Measurements from ENCODE around the gene CCDC54.
"Not testable (repeated sequence)": the region's sequence is repeated elsewhere in the genome, so short reads cannot be mapped to it uniquely, and the experiment has no call there.

The CCDC54 gene

DNA sequence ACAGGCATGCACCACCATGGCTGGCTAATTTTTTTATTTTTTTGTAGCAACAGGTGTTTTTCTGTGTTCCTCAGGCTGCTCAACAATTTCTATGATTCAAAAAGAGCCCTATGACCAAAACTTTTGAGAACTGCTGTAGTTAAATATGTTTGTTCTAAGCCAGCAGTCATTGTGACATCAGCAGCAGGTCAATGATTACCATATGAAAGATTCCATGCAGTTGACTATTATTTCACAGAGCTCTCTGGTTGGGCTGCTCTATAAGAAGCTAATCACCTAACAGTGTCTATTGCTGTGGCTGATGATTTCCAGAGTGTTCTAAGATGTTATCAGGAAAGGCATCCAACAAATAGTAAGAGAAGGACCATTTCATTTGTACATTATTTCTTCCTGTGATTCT is at the start of gene CCDC54:
Gene CCDC54, plus strand, starts transcription at position 289 of the 400 bp plus-strand sequence. CDS start 149 bp downstream, outside the sequence.
- no peak within 1 kb of the TSS for H3K4me3 ChIP-seq (ENCODE audit: low read length)
- TF ChIP-seq ZNF274 (IDR thresholded peaks at IDR 0.05; ENCODE audit: low read depth, low read length) = no peak

DNA sequence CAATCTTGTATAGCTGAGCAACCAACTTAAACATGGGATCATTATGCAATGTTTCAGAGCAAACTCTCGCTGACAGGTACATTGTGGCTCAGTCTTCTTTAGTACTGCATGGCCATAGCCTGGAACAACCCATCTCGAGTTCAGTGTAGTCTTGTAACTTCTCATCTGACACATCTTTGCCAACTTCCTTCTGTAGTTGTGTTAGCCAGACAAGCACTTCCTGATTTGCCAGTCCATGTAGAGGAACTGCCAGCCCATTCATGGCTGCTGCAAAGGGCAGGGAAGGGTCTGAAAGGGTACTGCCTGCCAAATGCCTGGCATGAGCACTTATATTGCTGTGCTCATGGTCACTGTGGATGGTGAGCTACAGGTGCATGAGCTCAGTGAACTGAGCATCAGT is 49.2 kb upstream of the CCDC54 start:
- no peak for TF ChIP-seq ZNF274 (IDR thresholded peaks at IDR 0.05; ENCODE audit: low read depth, low read length)
- no peak overlapping the region for H3K4me3 ChIP-seq (ENCODE audit: low read length)

DNA sequence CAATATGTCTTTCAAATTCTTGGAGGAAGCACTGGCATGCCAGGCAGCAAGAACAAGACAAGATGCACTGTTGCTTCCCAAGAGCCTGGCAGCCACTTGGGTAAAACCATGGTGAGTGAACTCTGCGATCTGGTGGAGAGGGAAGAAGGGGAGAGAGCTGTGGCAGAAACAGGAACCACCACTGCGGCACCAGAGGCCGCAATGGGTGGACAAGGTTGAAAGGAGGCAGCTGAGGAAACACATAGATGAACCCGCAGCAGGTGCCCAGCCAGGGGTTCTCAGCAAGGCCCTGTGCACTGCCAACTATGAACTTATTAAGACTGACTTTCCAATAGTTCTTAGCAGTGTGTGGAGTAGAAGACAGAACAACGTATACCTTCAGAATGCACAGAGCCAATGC is 48.2 kb upstream of the CCDC54 start:
- H3K4me3 ChIP-seq (ENCODE audit: low read length) = no peak overlapping the region
- no peak for TF ChIP-seq ZNF274 (IDR thresholded peaks at IDR 0.05; ENCODE audit: low read depth, low read length)

DNA sequence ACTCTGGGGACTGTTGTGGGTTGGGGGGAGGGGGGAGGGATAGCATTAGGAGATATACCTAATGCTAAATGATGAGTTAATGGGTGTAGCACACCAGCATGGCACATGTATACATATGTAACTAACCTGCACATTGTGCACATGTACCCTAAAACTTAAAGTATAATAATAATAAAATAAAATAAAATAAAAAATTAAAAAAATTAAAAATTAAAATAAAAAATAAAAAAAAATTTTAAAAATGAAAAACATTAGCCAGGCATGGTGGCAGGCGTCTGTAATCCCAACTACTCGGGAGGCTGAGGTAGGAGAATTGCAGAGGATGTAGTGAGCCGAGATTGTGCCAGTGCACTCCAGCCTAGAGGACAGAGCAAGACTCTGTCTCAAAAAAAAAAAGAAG is 37.5 kb upstream of the CCDC54 start:
- not testable (repeated sequence) for H3K4me3 ChIP-seq (ENCODE audit: low read length)

DNA sequence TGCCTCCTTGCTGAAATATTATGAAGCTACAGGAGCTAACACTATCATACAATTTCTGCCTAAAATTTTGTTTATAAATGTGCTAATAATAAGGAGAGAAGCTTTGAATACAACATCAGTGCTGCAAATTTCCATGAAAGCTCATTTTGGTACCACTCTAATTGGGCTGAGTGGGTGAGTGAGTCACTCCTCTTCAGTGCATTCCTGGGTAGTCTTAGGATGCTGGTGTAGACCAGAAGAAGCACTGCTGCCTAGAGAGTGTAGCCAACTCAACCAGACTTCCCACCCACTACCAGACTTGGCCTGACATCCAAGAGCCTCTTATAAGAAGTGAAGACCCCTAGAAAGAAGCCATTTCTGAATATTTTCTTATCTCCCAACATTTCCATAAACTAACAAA is 32.5 kb upstream of the CCDC54 start:
- H3K4me3 ChIP-seq (ENCODE audit: low read length) = no peak overlapping the region
- TF ChIP-seq ZNF274 (IDR thresholded peaks at IDR 0.05; ENCODE audit: low read depth, low read length) = no peak

DNA sequence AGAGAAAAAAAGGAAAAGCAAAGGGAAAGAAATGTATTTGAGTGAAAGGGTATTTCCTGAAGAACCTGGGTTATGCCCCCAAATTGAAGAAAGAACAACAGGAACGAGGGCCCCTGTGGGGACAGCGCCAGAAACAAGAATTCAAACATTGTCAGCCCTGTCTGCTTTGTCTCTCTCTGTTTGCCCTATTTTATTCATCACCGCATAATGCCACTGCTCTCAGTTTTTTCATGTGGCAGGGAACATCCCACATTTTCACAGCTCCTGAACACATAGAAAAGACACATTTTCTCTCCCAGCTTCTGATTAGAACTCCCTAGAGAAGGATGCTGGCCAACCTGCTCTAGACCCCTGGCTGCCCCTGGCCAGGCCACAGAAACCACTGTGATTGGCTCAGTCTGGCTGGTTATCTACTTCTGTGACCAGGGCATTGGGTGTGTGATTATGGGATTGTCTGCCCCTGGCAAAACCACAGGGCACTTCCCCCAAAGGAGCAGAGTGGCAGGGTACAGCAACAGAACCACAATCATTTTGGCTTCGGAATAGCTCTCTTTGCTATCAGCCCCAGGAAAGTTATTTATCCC is 31.3 kb upstream of the CCDC54 start:
- TF ChIP-seq ZNF274 (IDR thresholded peaks at IDR 0.05; ENCODE audit: low read depth, low read length) = no peak
- H3K4me3 ChIP-seq (ENCODE audit: low read length) = no peak overlapping the region

DNA sequence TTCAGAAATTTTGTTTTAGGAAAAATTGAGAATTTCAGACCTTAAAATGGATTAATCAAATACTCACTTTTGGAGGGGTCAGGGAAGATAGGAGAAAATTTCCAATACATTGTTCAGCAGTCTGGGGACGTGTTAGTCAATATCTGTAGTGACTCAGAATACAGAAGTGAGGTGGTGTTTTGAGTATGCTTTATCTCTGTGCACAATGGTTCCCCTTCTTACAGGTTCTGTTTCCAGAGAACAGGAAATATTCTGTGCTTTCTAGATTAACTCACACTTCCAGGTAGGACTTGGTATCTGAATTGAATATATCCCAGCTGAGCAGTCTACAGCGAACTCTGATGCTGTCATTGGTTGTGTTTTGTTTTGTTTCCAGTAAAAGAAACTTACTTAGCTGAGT is 30.7 kb upstream of the CCDC54 start:
- no peak for TF ChIP-seq ZNF274 (IDR thresholded peaks at IDR 0.05; ENCODE audit: low read depth, low read length)
- H3K4me3 ChIP-seq (ENCODE audit: low read length) = no peak overlapping the region

DNA sequence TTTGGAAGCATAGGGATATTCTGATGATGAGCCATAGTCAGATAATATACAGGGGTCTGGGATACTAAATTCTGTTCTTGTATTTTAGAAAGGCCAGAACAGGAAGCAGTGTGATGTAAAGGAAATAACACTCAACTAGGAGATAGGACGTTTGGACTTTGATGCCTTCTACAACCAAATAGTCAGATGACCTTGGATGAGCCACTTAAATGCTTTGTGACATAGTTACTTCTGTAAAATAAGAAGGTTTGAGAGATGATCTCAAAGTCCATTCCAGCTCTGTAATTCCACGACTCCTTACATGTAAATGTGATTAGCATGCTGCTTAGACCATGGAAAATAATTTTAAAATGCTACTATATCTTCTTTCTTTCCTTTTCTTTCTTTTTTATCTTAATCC is 29.5 kb upstream of the CCDC54 start:
- TF ChIP-seq ZNF274 (IDR thresholded peaks at IDR 0.05; ENCODE audit: low read depth, low read length) = no peak

DNA sequence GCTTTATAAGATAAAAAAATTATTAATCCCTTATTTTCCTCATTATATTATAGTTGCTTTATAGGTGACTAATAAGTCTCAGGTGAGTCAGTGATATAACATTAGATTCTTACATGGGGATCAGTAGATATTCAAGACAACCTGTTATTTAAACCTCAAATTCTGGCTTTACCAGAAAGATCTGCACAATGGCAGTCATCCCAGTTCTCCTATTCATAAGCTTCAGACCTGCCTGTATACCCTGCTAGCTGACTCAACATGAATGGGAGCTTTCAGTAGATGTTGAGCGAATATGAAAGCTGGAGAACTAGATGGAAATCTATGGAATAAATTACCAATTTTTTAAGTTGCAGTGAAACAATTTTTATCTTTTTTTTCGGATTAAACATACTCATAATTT is 20.5 kb upstream of the CCDC54 start:
- TF ChIP-seq ZNF274 (IDR thresholded peaks at IDR 0.05; ENCODE audit: low read depth, low read length) = no peak
- H3K4me3 ChIP-seq (ENCODE audit: low read length) = no peak overlapping the region

More for the DNA sequence above, 29.5 kb upstream of the CCDC54 start:
- H3K4me3 ChIP-seq (ENCODE audit: low read length) = no peak overlapping the region

DNA sequence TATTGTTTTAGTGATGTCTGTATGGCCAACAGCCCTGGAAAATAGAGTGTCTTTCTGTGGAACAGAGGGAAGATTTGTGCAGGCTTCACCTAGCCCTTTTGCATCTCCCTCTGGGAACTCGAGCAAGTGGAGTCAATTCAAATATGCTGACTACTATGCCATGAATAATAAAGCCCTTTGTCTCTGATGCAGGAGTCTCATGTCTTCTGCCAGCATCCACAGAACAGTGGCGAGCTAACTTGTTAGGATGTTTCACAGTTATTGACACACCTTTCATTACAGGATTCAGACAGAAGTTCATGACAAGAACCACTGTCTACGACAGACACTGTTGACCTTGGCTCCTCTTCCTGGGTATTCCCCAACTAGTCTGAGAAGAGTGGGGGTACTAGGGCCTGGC is 15.6 kb upstream of the CCDC54 start:
- no peak for TF ChIP-seq ZNF274 (IDR thresholded peaks at IDR 0.05; ENCODE audit: low read depth, low read length)
- H3K4me3 ChIP-seq (ENCODE audit: low read length) = no peak overlapping the region

DNA sequence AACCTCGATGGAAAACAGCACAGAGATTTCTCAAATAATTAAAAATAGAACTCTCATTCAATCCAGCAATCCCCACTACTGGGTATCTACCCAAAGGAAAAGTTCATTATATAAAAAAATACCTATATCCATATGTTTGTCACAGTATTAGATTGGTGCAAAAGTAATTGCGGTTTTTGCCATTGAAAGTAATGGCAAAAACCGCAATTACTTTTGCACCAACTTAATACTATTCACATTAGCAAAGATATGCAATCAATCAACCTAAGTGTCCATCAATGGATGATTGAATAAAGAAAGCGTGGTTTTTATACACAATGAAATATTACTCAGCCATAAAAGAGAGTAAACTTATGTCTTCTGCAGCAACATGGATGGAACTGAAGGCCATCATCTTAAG is 12.2 kb upstream of the CCDC54 start:
- no peak overlapping the region for H3K4me3 ChIP-seq (ENCODE audit: low read length)
- TF ChIP-seq ZNF274 (IDR thresholded peaks at IDR 0.05; ENCODE audit: low read depth, low read length) = no peak

DNA sequence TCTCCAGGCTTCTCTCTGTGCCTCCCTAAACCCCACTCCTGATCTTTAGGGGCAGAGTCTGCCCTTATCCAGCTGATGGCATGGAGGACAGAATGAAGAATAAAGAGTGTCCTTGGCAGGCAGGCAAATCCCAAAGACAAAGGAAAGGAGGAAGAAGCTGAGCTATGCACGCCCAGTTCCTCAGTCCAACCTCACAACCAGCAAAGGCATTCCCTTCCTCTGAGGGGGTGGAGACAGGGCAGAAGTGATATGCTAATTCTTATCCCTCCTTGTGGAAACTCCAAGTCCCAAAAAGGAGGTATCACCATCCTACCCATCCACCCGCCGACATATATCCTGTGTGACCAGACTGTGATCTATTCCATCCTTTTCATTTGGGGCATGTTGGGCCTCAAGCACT is 10.5 kb upstream of the CCDC54 start:
- TF ChIP-seq ZNF274 (IDR thresholded peaks at IDR 0.05; ENCODE audit: low read depth, low read length) = no peak
- H3K4me3 ChIP-seq (ENCODE audit: low read length) = no peak overlapping the region

DNA sequence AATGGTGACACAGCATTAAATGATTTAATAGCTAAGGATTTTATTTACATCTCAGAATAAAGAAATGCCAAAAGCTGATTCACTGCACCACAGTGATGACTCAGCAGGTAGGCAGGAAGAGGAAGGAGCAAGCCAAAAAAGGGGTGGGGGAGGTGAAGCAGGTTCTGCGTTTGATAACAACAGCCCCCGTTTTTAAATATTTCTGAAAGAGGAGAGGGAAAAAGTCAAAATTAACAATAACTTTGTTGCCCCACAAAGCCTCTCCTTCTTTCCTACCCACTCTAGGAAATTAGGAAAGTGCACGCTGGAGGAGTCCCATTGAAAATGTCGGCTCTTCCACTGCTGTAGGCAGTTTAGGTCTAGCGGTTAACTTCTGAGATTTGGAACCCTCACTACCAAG is 9.9 kb upstream of the CCDC54 start:
- no peak overlapping the region for H3K4me3 ChIP-seq (ENCODE audit: low read length)
- no peak for TF ChIP-seq ZNF274 (IDR thresholded peaks at IDR 0.05; ENCODE audit: low read depth, low read length)

DNA sequence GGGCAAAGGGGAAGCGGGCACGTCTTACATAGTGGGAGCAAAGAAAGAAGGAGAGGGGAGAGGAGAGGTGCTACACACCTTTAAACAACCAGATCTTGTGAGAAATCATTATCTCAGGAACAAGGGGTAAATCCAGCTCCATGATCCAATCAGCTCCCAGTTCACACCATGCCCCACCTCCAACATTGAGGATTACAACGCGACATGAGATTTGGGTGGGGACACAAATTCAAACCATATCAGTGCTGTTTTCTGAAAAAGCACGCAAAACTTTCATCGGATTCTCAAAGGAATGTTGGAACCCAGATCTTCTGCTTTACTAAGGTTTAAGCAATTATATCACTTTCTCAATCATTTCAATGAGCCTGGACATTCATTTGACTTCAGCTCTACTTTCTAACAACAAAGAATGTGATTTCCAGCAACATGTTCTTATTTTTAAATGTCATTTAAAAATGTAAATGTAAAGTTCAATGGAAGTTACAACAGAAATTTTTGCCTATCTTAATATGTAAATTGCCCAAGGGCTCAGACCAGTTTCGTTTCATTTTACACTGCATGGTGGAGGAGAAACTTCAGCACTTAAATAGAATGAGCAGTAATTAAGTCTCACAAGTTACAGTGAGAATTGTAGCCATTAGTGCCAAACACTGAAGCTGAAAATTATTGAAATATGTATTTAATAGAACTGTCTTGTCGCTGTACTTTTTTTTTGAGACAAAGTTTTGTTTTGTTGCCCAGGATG is 8.4 kb upstream of the CCDC54 start:
- H3K4me3 ChIP-seq (ENCODE audit: low read length) = no peak overlapping the region
- TF ChIP-seq ZNF274 (IDR thresholded peaks at IDR 0.05; ENCODE audit: low read depth, low read length) = no peak

DNA sequence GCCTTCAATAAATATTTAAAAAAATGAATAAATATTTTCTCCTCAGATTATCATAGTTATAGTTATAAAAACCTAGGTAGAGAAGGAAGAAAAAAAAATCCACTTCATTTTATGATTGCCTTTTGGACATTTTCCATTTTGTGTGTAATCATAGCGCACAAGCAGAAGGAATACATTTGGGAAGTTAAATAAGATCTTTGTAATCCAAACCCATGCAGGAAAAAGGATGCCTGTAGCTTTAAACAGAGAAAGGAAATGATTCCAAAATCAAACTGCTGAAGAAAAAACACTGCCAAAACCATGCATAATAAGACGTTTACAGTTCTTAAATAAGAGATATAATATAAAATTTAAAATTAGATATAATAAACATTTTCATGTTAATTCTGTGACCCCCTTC is 7.4 kb upstream of the CCDC54 start:
- no peak for TF ChIP-seq ZNF274 (IDR thresholded peaks at IDR 0.05; ENCODE audit: low read depth, low read length)
- no peak overlapping the region for H3K4me3 ChIP-seq (ENCODE audit: low read length)

DNA sequence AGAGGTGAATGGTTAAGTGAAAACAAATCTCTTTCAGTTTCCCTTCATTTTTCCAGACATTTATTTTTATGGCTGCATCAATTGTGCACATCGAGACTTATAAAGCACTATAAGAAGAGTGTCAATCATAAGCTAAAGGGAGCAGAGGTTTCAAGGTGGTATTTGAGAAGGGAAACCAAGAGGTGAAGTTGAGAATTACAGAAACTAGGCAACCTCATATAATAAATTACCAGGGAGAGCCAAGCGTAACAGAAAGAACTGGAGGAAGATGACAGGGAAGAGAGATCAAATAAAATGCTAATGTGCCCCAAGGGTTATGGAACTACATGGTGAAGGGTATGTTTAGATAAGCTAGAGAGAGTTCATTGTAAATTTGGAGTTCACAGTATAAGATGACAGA is 6.3 kb upstream of the CCDC54 start:
- H3K4me3 ChIP-seq (ENCODE audit: low read length) = no peak overlapping the region
- no peak for TF ChIP-seq ZNF274 (IDR thresholded peaks at IDR 0.05; ENCODE audit: low read depth, low read length)

Data from GM08714 (cell line).